HEK293 (cell line): ENCODE results near the gene CNFN.

Experiments used
- HOXD13 ChIP-seq: sonication (generic); formaldehyde crosslinking; IDR thresholded peaks from 2 replicates; pipeline ENCODE4 v1.8.0; 2022; ENCODE audit warnings: missing genetic modification reagents, borderline replicate concordance
- KLF16 ChIP-seq: fragments of 450-650 bp; formaldehyde crosslinking; IDR thresholded peaks from 2 replicates; pipeline ENCODE4 v1.5.1; 2017; ENCODE audit warnings: missing biosample characterization, missing genetic modification characterization
- KLF9 ChIP-seq: fragments of 450-650 bp; formaldehyde crosslinking; IDR thresholded peaks from 2 replicates; pipeline ENCODE4 v1.5.1; 2016; ENCODE audit warnings: missing biosample characterization, missing genetic modification characterization, low read depth
- OSR2 ChIP-seq: fragments of 450-650 bp; formaldehyde crosslinking; IDR thresholded peaks from 2 replicates; pipeline ENCODE4 v1.5.1; 2016; ENCODE audit warnings: missing biosample characterization, missing genetic modification characterization
- PRDM1 ChIP-seq: fragments of 450-650 bp; formaldehyde crosslinking; IDR thresholded peaks from 2 replicates; pipeline ENCODE4; 2016; ENCODE audit warnings: missing biosample characterization, missing genetic modification characterization
- SCRT2 ChIP-seq: fragments of 450-650 bp; formaldehyde crosslinking; IDR thresholded peaks from 2 replicates; pipeline ENCODE4 v1.5.1; 2016; ENCODE audit warnings: missing biosample characterization, missing genetic modification characterization
- WT1 ChIP-seq: fragments of 450-650 bp; formaldehyde crosslinking; IDR thresholded peaks from 2 replicates; pipeline ENCODE4 v1.5.1; 2016; ENCODE audit warnings: missing biosample characterization, missing genetic modification characterization
- ZBTB17 ChIP-seq: fragments of 450-650 bp; formaldehyde crosslinking; IDR thresholded peaks from 2 replicates; pipeline ENCODE4 v1.5.1; 2016; ENCODE audit warnings: missing biosample characterization, missing genetic modification characterization
- ZBTB48 ChIP-seq: fragments of 450-650 bp; formaldehyde crosslinking; IDR thresholded peaks from 2 replicates; pipeline ENCODE4 v1.5.1; 2016; ENCODE audit warnings: missing biosample characterization, missing genetic modification characterization
- ZBTB7A ChIP-seq: fragments of 450-650 bp; formaldehyde crosslinking; IDR thresholded peaks from 2 replicates; pipeline ENCODE4 v1.5.1; 2016; ENCODE audit warnings: low read depth, missing biosample characterization, missing genetic modification characterization
- ZFHX2 ChIP-seq: fragments of 450-650 bp; formaldehyde crosslinking; conservative IDR thresholded peaks from 2 replicates; pipeline ENCODE4 v1.5.1; 2016; ENCODE audit warnings: missing biosample characterization, missing genetic modification characterization
- ZFP37 ChIP-seq: fragments of 450-650 bp; formaldehyde crosslinking; IDR thresholded peaks from 2 replicates; pipeline ENCODE4 v1.5.1; 2016; ENCODE audit warnings: missing biosample characterization, missing genetic modification characterization
- ZNF16 ChIP-seq: fragments of 450-650 bp; formaldehyde crosslinking; IDR thresholded peaks from 2 replicates; pipeline ENCODE4 v1.5.1; 2016; ENCODE audit warnings: low read depth, missing biosample characterization, missing genetic modification characterization
- ZNF174 ChIP-seq: fragments of 450-650 bp; formaldehyde crosslinking; IDR thresholded peaks from 2 replicates; pipeline ENCODE4 v1.5.0; 2017; ENCODE audit warnings: missing biosample characterization, mild to moderate bottlenecking, missing genetic modification characterization
- ZNF2 ChIP-seq: fragments of 450-650 bp; formaldehyde crosslinking; IDR thresholded peaks from 2 replicates; pipeline ENCODE4 v1.5.1; 2016; ENCODE audit warnings: missing biosample characterization, missing genetic modification characterization
- ZNF202 ChIP-seq: fragments of 450-650 bp; formaldehyde crosslinking; IDR thresholded peaks from 2 replicates; pipeline ENCODE4 v1.5.1; 2016; ENCODE audit warnings: missing biosample characterization, missing genetic modification characterization, borderline replicate concordance
- ZNF280C ChIP-seq: fragments of 450-650 bp; formaldehyde crosslinking; IDR thresholded peaks from 2 replicates; pipeline ENCODE4 v1.5.1; 2016; ENCODE audit warnings: missing biosample characterization, missing genetic modification characterization
- ZNF302 ChIP-seq: fragments of 450-650 bp; formaldehyde crosslinking; IDR thresholded peaks from 2 replicates; pipeline ENCODE4 v1.5.1; 2016; ENCODE audit warnings: missing biosample characterization, missing genetic modification characterization, low read depth
- ZNF341 ChIP-seq: fragments of 450-650 bp; formaldehyde crosslinking; IDR thresholded peaks from 2 replicates; pipeline ENCODE4; 2016; ENCODE audit warnings: low read depth, missing biosample characterization, missing genetic modification characterization
- ZNF366 ChIP-seq: fragments of 450-650 bp; formaldehyde crosslinking; conservative IDR thresholded peaks from 2 replicates; pipeline ENCODE4 v1.5.1; 2016; ENCODE audit warnings: missing biosample characterization, missing genetic modification characterization
- ZNF404 ChIP-seq: fragments of 450-650 bp; formaldehyde crosslinking; IDR thresholded peaks from 2 replicates; pipeline ENCODE4 v1.5.1; 2017; ENCODE audit warnings: missing biosample characterization, missing genetic modification characterization
- ZNF426 ChIP-seq: fragments of 450-650 bp; formaldehyde crosslinking; IDR thresholded peaks from 2 replicates; pipeline ENCODE4 v1.5.1; 2017; ENCODE audit warnings: missing biosample characterization, missing genetic modification characterization, mild to moderate bottlenecking, inconsistent platforms, moderate library complexity
- ZNF518A ChIP-seq: fragments of 450-650 bp; formaldehyde crosslinking; conservative IDR thresholded peaks from 2 replicates; pipeline ENCODE4 v1.5.1; 2016; ENCODE audit warnings: low read depth, missing biosample characterization, missing genetic modification characterization
- ZNF558 ChIP-seq: fragments of 450-650 bp; formaldehyde crosslinking; IDR thresholded peaks from 2 replicates; pipeline ENCODE4 v1.5.1; 2016; ENCODE audit warnings: missing biosample characterization, missing genetic modification characterization
- ZNF561 ChIP-seq: fragments of 450-650 bp; IDR thresholded peaks from 2 replicates; pipeline ENCODE4 v1.5.1; 2018; ENCODE audit warnings: missing biosample characterization, missing genetic modification characterization, borderline replicate concordance
- ZNF777 ChIP-seq: fragments of 450-650 bp; formaldehyde crosslinking; IDR thresholded peaks from 2 replicates; pipeline ENCODE4 v1.5.1; 2017; ENCODE audit warnings: missing biosample characterization, missing genetic modification characterization, borderline replicate concordance
- ZNF791 ChIP-seq: fragments of 450-650 bp; formaldehyde crosslinking; IDR thresholded peaks from 2 replicates; pipeline ENCODE4 v1.5.1; 2016; ENCODE audit warnings: missing biosample characterization, missing genetic modification characterization
- TF ChIP-seq, protein P1 (sequence below): fragments of 450-650 bp; formaldehyde crosslinking; IDR thresholded peaks from 2 replicates; pipeline ENCODE4 v1.5.1; 2016; ENCODE audit warnings: missing biosample characterization, missing genetic modification characterization
- TF ChIP-seq, protein P2 (sequence below): fragments of 450-650 bp; formaldehyde crosslinking; IDR thresholded peaks from 2 replicates; pipeline ENCODE4 v1.5.1; 2016; ENCODE audit warnings: missing biosample characterization, missing genetic modification characterization

The CNFN gene

GRCh38 chr19:42386974-42387707, 3.0 kb downstream of the CNFN start (continued):
- TF ChIP-seq ZNF518A (tag by site-specific recombination) (no peak), ZNF366 (tag by site-specific recombination) (peak; percentile 77), KLF16 (tag by site-specific recombination) (peak; percentile 63), ZFP37 (tag by site-specific recombination) (peak; percentile 96), SCRT2 (tag by site-specific recombination) (peak; percentile 40; the same call in 1 of the 2 replicates), ZNF561 (tag by site-specific recombination) (peak; percentile 96), ZNF202 (tag by site-specific recombination) (no peak), ZNF558 (no peak), ZNF777 (tag by site-specific recombination) (peak; percentile 100), ZNF174 (tag by site-specific recombination) (no peak), ZNF791 (tag by site-specific recombination) (no peak), ZFHX2 (tag by site-specific recombination) (peak; percentile 89), ZNF404 (tag by site-specific recombination) (no peak), PRDM1 (tag by site-specific recombination) (peak; percentile 86), OSR2 (peak; percentile 48; the same call in 1 of the 2 replicates), HOXD13 (CRISPR knock-in tag) (no peak), ZNF16 (tag by site-specific recombination) (peak; percentile 59), ZNF426 (no peak), ZBTB48 (tag by site-specific recombination) (peak; percentile 92), ZNF2 (tag by site-specific recombination) (peak; percentile 73), WT1 (tag by site-specific recombination) (no peak), ZNF341 (tag by site-specific recombination) (no peak), ZNF280C (tag by site-specific recombination) (no peak), ZNF302 (no peak), ZBTB17 (peak; percentile 96), KLF9 (tag by site-specific recombination) (peak; percentile 77), ZBTB7A (tag by site-specific recombination) (no peak)
- TF ChIP-seq, protein P1, sequence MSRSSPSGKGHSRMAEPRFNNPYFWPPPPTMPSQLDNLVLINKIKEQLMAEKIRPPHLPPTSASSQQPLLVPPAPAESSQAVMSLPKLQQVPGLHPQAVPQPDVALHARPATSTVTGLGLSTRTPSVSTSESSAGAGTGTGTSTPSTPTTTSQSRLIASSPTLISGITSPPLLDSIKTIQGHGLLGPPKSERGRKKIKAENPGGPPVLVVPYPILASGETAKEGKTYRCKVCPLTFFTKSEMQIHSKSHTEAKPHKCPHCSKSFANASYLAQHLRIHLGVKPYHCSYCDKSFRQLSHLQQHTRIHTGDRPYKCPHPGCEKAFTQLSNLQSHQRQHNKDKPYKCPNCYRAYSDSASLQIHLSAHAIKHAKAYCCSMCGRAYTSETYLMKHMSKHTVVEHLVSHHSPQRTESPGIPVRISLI (tag by site-specific recombination), result peak; percentile 78; the same call in 1 of the 2 replicates
- TF ChIP-seq, protein P2, sequence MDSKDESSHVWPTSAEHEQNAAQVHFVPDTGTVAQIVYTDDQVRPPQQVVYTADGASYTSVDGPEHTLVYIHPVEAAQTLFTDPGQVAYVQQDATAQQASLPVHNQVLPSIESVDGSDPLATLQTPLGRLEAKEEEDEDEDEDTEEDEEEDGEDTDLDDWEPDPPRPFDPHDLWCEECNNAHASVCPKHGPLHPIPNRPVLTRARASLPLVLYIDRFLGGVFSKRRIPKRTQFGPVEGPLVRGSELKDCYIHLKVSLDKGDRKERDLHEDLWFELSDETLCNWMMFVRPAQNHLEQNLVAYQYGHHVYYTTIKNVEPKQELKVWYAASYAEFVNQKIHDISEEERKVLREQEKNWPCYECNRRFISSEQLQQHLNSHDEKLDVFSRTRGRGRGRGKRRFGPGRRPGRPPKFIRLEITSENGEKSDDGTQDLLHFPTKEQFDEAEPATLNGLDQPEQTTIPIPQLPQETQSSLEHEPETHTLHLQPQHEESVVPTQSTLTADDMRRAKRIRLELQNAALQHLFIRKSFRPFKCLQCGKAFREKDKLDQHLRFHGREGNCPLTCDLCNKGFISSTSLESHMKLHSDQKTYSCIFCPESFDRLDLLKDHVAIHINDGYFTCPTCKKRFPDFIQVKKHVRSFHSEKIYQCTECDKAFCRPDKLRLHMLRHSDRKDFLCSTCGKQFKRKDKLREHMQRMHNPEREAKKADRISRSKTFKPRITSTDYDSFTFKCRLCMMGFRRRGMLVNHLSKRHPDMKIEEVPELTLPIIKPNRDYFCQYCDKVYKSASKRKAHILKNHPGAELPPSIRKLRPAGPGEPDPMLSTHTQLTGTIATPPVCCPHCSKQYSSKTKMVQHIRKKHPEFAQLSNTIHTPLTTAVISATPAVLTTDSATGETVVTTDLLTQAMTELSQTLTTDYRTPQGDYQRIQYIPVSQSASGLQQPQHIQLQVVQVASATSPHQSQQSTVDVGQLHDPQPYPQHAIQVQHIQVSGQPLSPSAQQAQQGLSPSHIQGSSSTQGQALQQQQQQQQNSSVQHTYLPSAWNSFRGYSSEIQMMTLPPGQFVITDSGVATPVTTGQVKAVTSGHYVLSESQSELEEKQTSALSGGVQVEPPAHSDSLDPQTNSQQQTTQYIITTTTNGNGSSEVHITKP, result peak; percentile 73
